HG03039 (cell line): ENCODE results near the gene RRP1.
"Not testable (repeated sequence)": the region's sequence is repeated elsewhere in the genome, so short reads cannot be mapped to it uniquely, and the experiment has no call there.

ENCODE experiments used
- ATAC-seq: cut with Tn5 transposase; IDR thresholded peaks from one replicate; pipeline ENCODE4 v1.9.1; 2021; ENCODE audit warnings: mild to moderate bottlenecking, moderate library complexity; ENCODE audit not compliant: unreplicated experiment

Gene RRP1

GRCh38 chr21:43834146-43834905 lies 44.9 kb downstream of the RRP1 start:
- ATAC-seq = no peak

DNA sequence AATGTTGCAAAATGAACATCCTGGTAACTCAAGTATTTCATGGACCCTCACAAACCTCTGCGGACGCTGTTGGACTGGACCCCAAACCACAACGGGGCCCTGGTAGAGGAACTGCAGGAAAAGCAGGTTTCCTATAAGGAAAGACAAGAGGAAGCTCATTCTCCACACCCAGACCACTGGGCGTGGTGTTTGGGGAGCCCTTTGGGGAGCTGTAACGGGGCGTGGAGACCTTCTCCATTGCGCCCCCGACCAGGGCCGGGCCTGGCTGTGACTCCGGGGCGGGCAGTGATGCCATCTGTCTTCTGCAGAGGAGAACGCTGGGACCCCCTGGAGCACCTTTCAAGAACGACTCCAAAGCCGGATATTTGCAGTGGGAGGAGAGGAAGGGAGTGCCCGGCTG lies 45.7 kb downstream of the RRP1 start:
- ATAC-seq = no peak

DNA sequence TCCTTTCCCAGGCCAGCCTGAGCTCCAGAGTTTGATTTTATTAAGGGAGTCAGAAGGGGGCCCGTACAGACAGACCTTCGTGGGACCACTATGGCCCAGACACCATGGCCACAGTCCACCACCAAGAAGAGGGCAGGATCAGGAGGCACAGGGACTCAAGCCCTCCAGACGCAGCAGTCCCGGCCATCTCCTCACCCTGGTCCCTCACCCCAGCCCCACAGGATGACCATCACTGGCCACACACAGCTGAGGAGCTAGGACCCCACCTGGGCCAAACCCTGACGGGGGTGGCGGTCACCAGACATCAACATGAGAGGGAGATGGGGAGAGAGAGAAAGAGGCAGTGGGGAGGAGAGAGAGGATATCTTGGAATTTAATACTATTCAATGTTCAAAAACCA lies 46.5 kb downstream of the RRP1 start:
- ATAC-seq = no peak

GRCh38 chr21:43836616-43837015 lies 47.2 kb downstream of the RRP1 start:
- ATAC-seq = no peak

GRCh38 chr21:43840259-43840658 lies 50.9 kb downstream of the RRP1 start:
- ATAC-seq = no peak

GRCh38 chr21:43842742-43843141 lies 53.4 kb downstream of the RRP1 start:
- no peak for ATAC-seq

- ATAC-seq = not testable (repeated sequence)
Measured at GRCh38 chr21:43844906-43845305, 55.5 kb downstream of the RRP1 start.

DNA sequence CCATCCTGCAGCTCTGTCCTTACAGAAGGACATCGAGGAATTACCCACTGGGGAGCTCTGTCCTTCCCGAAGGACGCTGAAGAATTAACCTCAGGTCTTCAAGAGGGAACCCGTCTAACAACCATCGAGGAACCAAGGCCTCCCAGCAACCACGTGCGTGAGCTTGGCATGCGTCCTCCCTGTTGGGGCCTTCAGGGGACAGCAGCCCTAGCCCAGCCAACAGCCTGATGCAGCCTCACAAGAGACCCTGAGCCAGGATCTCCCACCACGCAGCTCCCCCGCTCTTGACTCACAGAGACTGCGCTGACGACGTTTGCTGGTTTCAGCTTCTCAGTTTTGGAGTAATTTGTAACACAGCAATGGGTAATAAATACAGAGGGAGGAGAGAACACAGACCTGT lies 56.0 kb downstream of the RRP1 start:
- ATAC-seq = no peak

DNA sequence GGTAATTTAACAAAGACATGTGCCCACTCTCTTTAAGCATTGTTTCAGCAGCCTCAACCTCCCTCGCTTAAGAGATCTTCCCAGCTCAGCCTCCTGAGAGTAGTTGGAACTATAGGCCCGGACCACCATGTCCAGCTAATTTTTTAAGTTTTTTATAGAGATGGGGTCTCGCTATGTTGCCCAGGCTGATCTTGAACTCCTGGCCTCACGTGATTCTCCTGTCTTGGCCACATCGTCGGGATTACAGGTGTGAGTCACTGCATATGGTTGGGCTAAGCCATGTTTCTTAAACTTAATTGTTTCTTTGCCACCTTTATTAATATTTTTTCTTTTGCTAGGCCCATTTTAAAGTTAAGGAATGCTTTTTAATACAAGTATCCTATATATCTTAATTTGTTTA lies 57.1 kb downstream of the RRP1 start:
- no peak for ATAC-seq

- no peak for ATAC-seq
Measured at GRCh38 chr21:43847301-43847700, 57.9 kb downstream of the RRP1 start.

- ATAC-seq = no peak
Measured at GRCh38 chr21:43848771-43849170, 59.4 kb downstream of the RRP1 start.

GRCh38 chr21:43849532-43850299 lies 60.3 kb downstream of the RRP1 start:
- ATAC-seq = no peak

- no peak for ATAC-seq
Measured at GRCh38 chr21:43850728-43851295, 61.4 kb downstream of the RRP1 start.

GRCh38 chr21:43851593-43851992 lies 62.2 kb downstream of the RRP1 start:
- ATAC-seq = no peak

- ATAC-seq = no peak
Measured at GRCh38 chr21:43853851-43854772, 64.7 kb downstream of the RRP1 start.
